GM21526 (cell line): ENCODE data around the gene PSMD8.

Source experiments
- ATAC-seq: cut with Tn5 transposase; IDR thresholded peaks from one replicate; pipeline ENCODE4 v1.9.1; 2021; ENCODE audit warnings: moderate library complexity; ENCODE audit not compliant: unreplicated experiment, low FRiP score

The PSMD8 gene

GRCh38 chr19:38433268-38433733 is 58.9 kb downstream of the PSMD8 start, which contains the start of gene RYR1:
Gene RYR1, plus strand, starts transcription at chr19:38433691. Its CDS starts 139 bp downstream, at chr19:38433830.
- ATAC-seq, result no peak
